SK-N-MC (cell line): ENCODE data around the gene LRIG3.

Source experiments
- EZH2 ChIP-seq: fragments of 200-600 bp; sonication (generic); IDR thresholded peaks from one replicate; pipeline ENCODE4 v1.6.1; 2017; ENCODE audit warnings: antibody characterized with exemption
- FOXP2 ChIP-seq: optimal IDR thresholded peaks from 2 replicates; pipeline ENCODE3; 2011; ENCODE audit warnings: mild to moderate bottlenecking, moderate library complexity; ENCODE audit not compliant: insufficient read depth; ENCODE audit errors: extremely low read length, control extremely low read depth
- POLR2AphosphoS5 ChIP-seq: IDR thresholded peaks from 2 replicates; pipeline ENCODE4 v1.6.1; 2012; ENCODE audit warnings: mild to moderate bottlenecking, low read depth, low read length, borderline replicate concordance

GRCh38 chr12:58924652-58925051, 4.3 kb upstream of the LRIG3 start:
- TF ChIP-seq EZH2, result no peak
- no peak for TF ChIP-seq POLR2AphosphoS5
- no peak for TF ChIP-seq FOXP2
